Measurements from ENCODE around the gene ATP8B3. TPM values are rescaled to one million over a fixed set of nuclear protein-coding genes. Genes with fewer than 3 reads are reported as not detected.

ATP8B3 gene
- total RNA-seq, 2 donors from 2014 or later = 0.51 to 0.74 TPM

GRCh38 chr19:1742989-1743696 lies 68.9 kb downstream of the ATP8B3 start:
- no peak for DNase-seq (ENCODE audit: low spot score)
- TF ChIP-seq CTCF (IDR thresholded peaks at IDR 0.05) = no peak
- H3K27me3 ChIP-seq = peaks cover 23 to 38% of the 10 kb centered on the region in 2 donors
- H3K27ac ChIP-seq = no peak overlapping the region
- H3K4me3 ChIP-seq = no peak overlapping the region
- no peaks in the 10 kb centered on the region for H3K36me3 ChIP-seq
- H3K9me3 ChIP-seq = peaks cover 0 to 8% of the 10 kb centered on the region in 2 donors
- peaks cover 0 to 4% of the 10 kb centered on the region in 2 donors for H3K4me1 ChIP-seq

GRCh38 chr19:1739960-1740629 lies 72.0 kb downstream of the ATP8B3 start:
- Histone ChIP-seq H3K4me3 (no peak overlapping the region), H3K36me3 (no peaks in the 10 kb centered on the region), H3K27ac (no peak overlapping the region), H3K4me1 (no peaks in the 10 kb centered on the region), H3K27me3 (peaks cover 5 to 14% of the 10 kb centered on the region in 2 donors), H3K9me3 (peaks cover 0 to 8% of the 10 kb centered on the region in 2 donors)
- TF ChIP-seq CTCF (IDR thresholded peaks at IDR 0.05) = no peak
- DNase-seq (ENCODE audit: low spot score) = no peak

GRCh38 chr19:1736927-1737326 lies 75.1 kb downstream of the ATP8B3 start:
- Histone ChIP-seq H3K9me3 (peaks cover 0 to 8% of the 10 kb centered on the region in 2 donors), H3K4me1 (no peaks in the 10 kb centered on the region), H3K4me3 (no peak overlapping the region), H3K27me3 (peaks cover 0 to 9% of the 10 kb centered on the region in 2 donors), H3K27ac (no peak overlapping the region), H3K36me3 (no peaks in the 10 kb centered on the region)
- no peak for TF ChIP-seq CTCF (IDR thresholded peaks at IDR 0.05)
- no peak for DNase-seq (ENCODE audit: low spot score)

GRCh38 chr19:1736280-1736679 lies 75.8 kb downstream of the ATP8B3 start:
- TF ChIP-seq CTCF (IDR thresholded peaks at IDR 0.05) = no peak
- Histone ChIP-seq H3K27ac (no peak overlapping the region), H3K4me3 (no peak overlapping the region), H3K9me3 (peaks cover 0 to 8% of the 10 kb centered on the region in 2 donors), H3K27me3 (peaks cover 0 to 9% of the 10 kb centered on the region in 2 donors), H3K36me3 (no peaks in the 10 kb centered on the region), H3K4me1 (no peaks in the 10 kb centered on the region)
- no peak for DNase-seq (ENCODE audit: low spot score)

- H3K4me3 ChIP-seq = no peak overlapping the region
- H3K27ac ChIP-seq = no peak overlapping the region
- TF ChIP-seq CTCF (IDR thresholded peaks at IDR 0.05) = no peak
- peaks cover 0 to 9% of the 10 kb centered on the region in 2 donors for H3K27me3 ChIP-seq
- no peaks in the 10 kb centered on the region for H3K36me3 ChIP-seq
- H3K4me1 ChIP-seq = no peaks in the 10 kb centered on the region
- DNase-seq (ENCODE audit: low spot score) = no peak
- no peaks in the 10 kb centered on the region for H3K9me3 ChIP-seq
These were observed 77.6 kb downstream of the ATP8B3 start for GRCh38 chr19:1734321-1734966.

MicroRNAs encoded within 50 kb of the gene (microRNA counts, 767-probe panel; counts per million panel counts)
- microRNA hsa-miR-1909-3p = 0 to 31.0 counts per million in 2 donors

Small RNA genes within 50 kb of the gene (microRNA-seq; reads per million reads assigned to microRNA genes)
- 0 to 0.71 reads per million in 2 donors for gene MIR1909 (ENCODE audit: borderline number of aligned reads in 2 of 2, borderline replicate concordance in 1 of 2)

Other genes with a start within 250 kb of the ATP8B3 start
- 10 to 100 TPM in 1 of 2 donors, 1 to 10 TPM in 1; 7.5 to 17.0 TPM for gene MEX3D, start 244.0 kb downstream of the ATP8B3 start, total RNA-seq
- gene MBD3, start 219.4 kb downstream of the ATP8B3 start, total RNA-seq = 10 to 100 TPM; 64.3 to 86.8 TPM
- gene UQCR11, start 206.8 kb downstream of the ATP8B3 start, total RNA-seq = 100 to 1,000 TPM; 172 to 191 TPM
- 10 to 100 TPM; 18.5 to 28.7 TPM for gene TCF3, start 159.7 kb downstream of the ATP8B3 start, total RNA-seq
- not detected for gene ONECUT3, start 58.8 kb downstream of the ATP8B3 start, total RNA-seq
- gene REXO1, start 36.2 kb upstream of the ATP8B3 start, total RNA-seq = 10 to 100 TPM in 1 of 2 donors, 1 to 10 TPM in 1; 9.6 to 12.1 TPM
- 1 to 10 TPM; 4.4 to 5.6 TPM for gene KLF16, start 51.3 kb upstream of the ATP8B3 start, total RNA-seq
- 10 to 100 TPM; 92.6 to 99.5 TPM for gene ABHD17A, start 73.2 kb upstream of the ATP8B3 start, total RNA-seq
- gene ADAT3, start 93.1 kb upstream of the ATP8B3 start, total RNA-seq = 1 to 10 TPM; 1.7 to 4.0 TPM
- gene SCAMP4, start 93.1 kb upstream of the ATP8B3 start, total RNA-seq = 10 to 100 TPM; 35.0 to 42.1 TPM
- gene CSNK1G2, start 128.9 kb upstream of the ATP8B3 start, total RNA-seq = 10 to 100 TPM; 29.0 to 35.8 TPM
- 10 to 100 TPM; 54.8 to 55.9 TPM for gene BTBD2, start 203.4 kb upstream of the ATP8B3 start, total RNA-seq
- gene MKNK2, start 239.0 kb upstream of the ATP8B3 start, total RNA-seq = 100 to 1,000 TPM in 1 of 2 donors, 10 to 100 TPM in 1; 90.3 to 107 TPM